HCEC 1CT (cell line): ENCODE measurements around the gene MEIKIN.

Experiments used
- DNase-seq: peaks from one replicate; pipeline ENCODE4 v3.0.0-alpha.2; 2017

Gene MEIKIN

GRCh38 chr5:131973089-131973712 is 27.7 kb upstream of the MEIKIN start:
- no peak for DNase-seq

- DNase-seq, result no peak
These were observed 23.0 kb upstream of the MEIKIN start for GRCh38 chr5:131968396-131968954.

- DNase-seq, result no peak
These were observed 21.1 kb upstream of the MEIKIN start for GRCh38 chr5:131966551-131966950.

- DNase-seq, result no peak
These were observed 20.5 kb upstream of the MEIKIN start for GRCh38 chr5:131965826-131966415.

- no peak for DNase-seq
These were observed 14.4 kb upstream of the MEIKIN start for GRCh38 chr5:131959906-131960305.

- no peak for DNase-seq
These were observed 13.7 kb upstream of the MEIKIN start for GRCh38 chr5:131959136-131959535.

GRCh38 chr5:131957721-131958441 is 12.4 kb upstream of the MEIKIN start:
- DNase-seq, result no peak

- no peak for DNase-seq
These were observed 8.5 kb upstream of the MEIKIN start for GRCh38 chr5:131953969-131954368.

- DNase-seq, result peak; percentile 3
These were observed 6.9 kb upstream of the MEIKIN start for GRCh38 chr5:131952301-131952857.

- DNase-seq, result no peak
These were observed 5.2 kb upstream of the MEIKIN start for GRCh38 chr5:131950706-131951105.

- no peak for DNase-seq
These were observed 2.0 kb upstream of the MEIKIN start for GRCh38 chr5:131947445-131947844.

- no peak for DNase-seq
These were observed 537 bp downstream of the MEIKIN start for GRCh38 chr5:131944702-131945550.

GRCh38 chr5:131943916-131944315 is 1.5 kb downstream of the MEIKIN start:
- no peak for DNase-seq

GRCh38 chr5:131942016-131942415 is 3.4 kb downstream of the MEIKIN start:
- DNase-seq, result no peak

GRCh38 chr5:131939690-131940345 is 5.6 kb downstream of the MEIKIN start:
- no peak for DNase-seq

GRCh38 chr5:131932235-131932634 is 13.2 kb downstream of the MEIKIN start:
- DNase-seq, result no peak

- no peak for DNase-seq
These were observed 16.5 kb downstream of the MEIKIN start for GRCh38 chr5:131928957-131929356.

GRCh38 chr5:131926168-131926567 is 19.3 kb downstream of the MEIKIN start:
- no peak for DNase-seq

- DNase-seq, result no peak
These were observed 29.0 kb downstream of the MEIKIN start for GRCh38 chr5:131916481-131916880.

GRCh38 chr5:131914472-131914871 is 31.0 kb downstream of the MEIKIN start:
- no peak for DNase-seq

- DNase-seq, result no peak
These were observed 31.9 kb downstream of the MEIKIN start for GRCh38 chr5:131913603-131914002.

- DNase-seq, result no peak
These were observed 38.8 kb downstream of the MEIKIN start for GRCh38 chr5:131906668-131907067.
